Heart right ventricle (tissue), 16 donors: ENCODE data around the gene DCST2. TPM values are rescaled to one million over a fixed set of nuclear protein-coding genes. Genes with fewer than 3 reads are reported as not detected.
A peak's percentile ranks its signal among the peaks of the same experiment; 100 is the strongest.

Experiments used
- ATAC-seq, 8 donors: fragments of 200-7000 bp; cut with Tn5 transposase; one replicate each; pipeline ENCODE4 v1.9.1; 2020; ENCODE audit warnings: mild to moderate bottlenecking in 8 of 8, moderate library complexity in 8 of 8, moderate number of reproducible peaks in 1 of 8
- DNase-seq, 2 donors: peaks; one replicate each; pipeline ENCODE4 v3.0.0-alpha.2; 2020
- H3K27ac ChIP-seq, 10 donors: fragments of 200-600 bp; sonication (generic) in 2 of 10; one replicate each; pipeline versions ENCODE4 v1.5.0 to v1.8.0; 2020 to 2022; ENCODE audit warnings: mild to moderate bottlenecking in 3 of 10
- H3K27me3 ChIP-seq, 7 donors: fragments of 200-600 bp; one replicate each; pipeline ENCODE4 v1.8.0; 2021 to 2022; ENCODE audit warnings: mild to moderate bottlenecking in 2 of 7
- H3K36me3 ChIP-seq, 9 donors: fragments of 200-600 bp; sonication (generic) in 1 of 9; one replicate each; pipeline versions ENCODE4 v1.5.0 to v1.8.0; 2020 to 2022; ENCODE audit warnings: mild to moderate bottlenecking in 2 of 9
- H3K4me1 ChIP-seq, 9 donors: fragments of 200-600 bp; sonication (generic) in 1 of 9; one replicate each; pipeline versions ENCODE4 v1.5.0 to v1.8.0; 2020 to 2022; ENCODE audit warnings: mild to moderate bottlenecking in 4 of 9
- H3K4me3 ChIP-seq, 10 donors: fragments of 200-600 bp; sonication (generic) in 2 of 10; one replicate each; pipeline versions ENCODE4 v1.5.0 to v1.8.0; 2020 to 2022; ENCODE audit warnings: mild to moderate bottlenecking in 7 of 10, moderate library complexity in 2 of 10
- H3K9me3 ChIP-seq, 11 donors: fragments of 200-600 bp in 10 of 11; sonication (generic) in 2 of 11; one replicate each; pipeline versions ENCODE4 v1.5.0 to v1.8.0; 2013 to 2022; ENCODE audit warnings: mild to moderate bottlenecking in 2 of 11, control low read depth in 1 of 11, moderate library complexity in 1 of 11
- WGBS, 2 donors: extraction: QIAGEN DNeasy Blood & Tissue Kit; methylation state at CpG; one replicate each; pipeline ENCODE4 v1.1.7; 2013; ENCODE audit warnings: inconsistent platforms in 1 of 2; 5-methylcytosine and 5-hydroxymethylcytosine counted together
- intact Hi-C, 10 donors: fragments of 100-400 bp; cut with DNase I; formaldehyde crosslinking; loops; one replicate each; pipeline versions ENCODE4 v1.11.1 to v1.14.2; 2022
- polyA plus RNA-seq, 2 donors: library from polyadenylated mRNA; stranded (reverse); fragments of 200-250 nt; gene quantifications; one replicate each; pipeline ENCODE4 v1.2.3, GENCODE V29; 2013
- total RNA-seq, 10 donors: library from RNA; stranded (reverse); fragmentation: NEBNext Ultra II Directional in 3 of 10; extraction: Animal tissue kit (Norgen Biotek cat#: 25700) in 3 of 10; gene quantifications; one replicate each; pipeline versions ENCODE4 v1.2.1 to v1.2.4, GENCODE V29; 2021 to 2023
- TF ChIP-seq, protein P1 (sequence below), 9 donors: fragments of 200-600 bp; sonication (generic) in 2 of 9; IDR thresholded peaks; one replicate each; pipeline versions ENCODE4 v1.5.0 to v1.8.0; 2021 to 2022; ENCODE audit warnings: antibody characterized with exemption in 9 of 9, mild to moderate bottlenecking in 5 of 9, moderate library complexity in 1 of 9
- donor health status: Arrhythmogenic right ventricular cardiomyopathy.
- donor health status: ischemic (EF 13 %, LVEDD 7.1; RV severe dilation, severe dysfunction).
- donor health status: healthy with polysubstance abuse.
- donor health status: DM: no; HTN: yes; CAD: no.
- donor health status: DM: no; HTN: no; CAD: no.
- donor health status: ischemic (EF 25% LVEDD 6.9; RV normal size, moderate dysfunction).
- donor health status: ischemic (EF 25% LVEDD 5.7; RV mildly dilated, moderate dysfunction).
- donor health status: healthy.
- donor health status: DM: yes; HTN: yes; CAD: no.
- donor health status: Ischemic cardiomyopathy.
- donor health status: ischemic (EF 35%, LVEDD 5.7; RV mildly dilated, moderate dysfunction).
- donor health status: nonischemic (EF 11% LVEDD 7.7; RV severe dilation, severe dysfunction).
- donor health status: DM: yes; HTN: yes; CAD: no.
- donor health status: PGD.
- donor health status: ischemic (EF 29% LVEDD 5.4; RV normal size, mild dysfunction).
- donor health status: nonischemic (EF 23%, LVEDD 6.1; RV moderate dilation, normal function).

Gene DCST2
- total and polyA plus RNA-seq, 12 donors = 0.15 to 1.8 (median 0.32) TPM; not detected in 1

DNA sequence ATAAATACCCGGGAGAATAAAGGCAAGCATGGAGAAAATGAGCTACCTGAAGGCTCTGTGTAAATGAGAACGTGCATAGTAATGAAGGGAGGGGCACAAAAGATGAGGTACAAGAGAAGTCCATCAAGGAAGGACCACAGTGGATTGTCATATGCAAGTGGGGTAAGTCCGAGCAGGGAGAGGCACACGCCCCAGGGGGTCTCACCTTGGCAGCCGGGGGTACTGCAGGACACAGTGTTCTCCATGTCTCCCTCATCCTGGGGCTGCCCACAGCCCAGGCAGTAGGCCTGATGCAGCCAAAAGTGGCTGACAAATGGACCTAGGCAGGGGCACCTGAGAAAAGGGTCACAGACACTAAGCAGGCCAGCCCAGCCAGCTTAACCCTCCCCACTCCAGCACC is 10.0 kb downstream of the DCST2 start:
- H3K36me3 ChIP-seq = no peaks in the 10 kb centered on the region
- no peak for ATAC-seq
- peaks cover 0 to 16% (median 0%) of the 10 kb centered on the region in 9 donors for H3K4me1 ChIP-seq
- no peak overlapping the region for H3K4me3 ChIP-seq
- no peak for DNase-seq
- 81 to 89% methylated on average over 5 of the region's 5 CpGs for WGBS, 2 donors
- no peaks in the 10 kb centered on the region for H3K9me3 ChIP-seq
- TF ChIP-seq, protein P1, sequence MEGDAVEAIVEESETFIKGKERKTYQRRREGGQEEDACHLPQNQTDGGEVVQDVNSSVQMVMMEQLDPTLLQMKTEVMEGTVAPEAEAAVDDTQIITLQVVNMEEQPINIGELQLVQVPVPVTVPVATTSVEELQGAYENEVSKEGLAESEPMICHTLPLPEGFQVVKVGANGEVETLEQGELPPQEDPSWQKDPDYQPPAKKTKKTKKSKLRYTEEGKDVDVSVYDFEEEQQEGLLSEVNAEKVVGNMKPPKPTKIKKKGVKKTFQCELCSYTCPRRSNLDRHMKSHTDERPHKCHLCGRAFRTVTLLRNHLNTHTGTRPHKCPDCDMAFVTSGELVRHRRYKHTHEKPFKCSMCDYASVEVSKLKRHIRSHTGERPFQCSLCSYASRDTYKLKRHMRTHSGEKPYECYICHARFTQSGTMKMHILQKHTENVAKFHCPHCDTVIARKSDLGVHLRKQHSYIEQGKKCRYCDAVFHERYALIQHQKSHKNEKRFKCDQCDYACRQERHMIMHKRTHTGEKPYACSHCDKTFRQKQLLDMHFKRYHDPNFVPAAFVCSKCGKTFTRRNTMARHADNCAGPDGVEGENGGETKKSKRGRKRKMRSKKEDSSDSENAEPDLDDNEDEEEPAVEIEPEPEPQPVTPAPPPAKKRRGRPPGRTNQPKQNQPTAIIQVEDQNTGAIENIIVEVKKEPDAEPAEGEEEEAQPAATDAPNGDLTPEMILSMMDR (IDR thresholded peaks at IDR 0.05) = no peak
- H3K27ac ChIP-seq = no peak overlapping the region
- no peaks in the 10 kb centered on the region for H3K27me3 ChIP-seq
- intact Hi-C loops = no loop called here

DNA sequence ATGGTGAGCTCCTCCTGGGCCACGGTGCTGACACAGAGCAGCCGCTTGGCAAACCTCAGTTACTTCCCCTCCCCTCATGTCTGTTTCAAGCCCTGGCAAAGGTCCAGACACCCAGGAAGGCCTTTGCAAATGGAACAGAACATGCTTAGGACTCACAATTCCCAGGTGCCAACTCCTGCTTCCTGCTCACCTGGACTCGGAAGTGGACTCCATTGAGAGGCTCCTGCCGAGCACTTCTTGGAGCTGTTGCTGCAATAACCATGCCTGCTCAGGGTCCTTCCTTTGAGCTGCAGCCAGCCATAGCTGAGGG is 10.7 kb downstream of the DCST2 start:
- DNase-seq = no peak
- Histone ChIP-seq H3K36me3 (no peaks in the 10 kb centered on the region), H3K4me1 (peaks cover 3 to 23% (median 4%) of the 10 kb centered on the region in 9 donors), H3K9me3 (no peaks in the 10 kb centered on the region), H3K27me3 (no peaks in the 10 kb centered on the region), H3K27ac (no peak overlapping the region), H3K4me3 (no peak overlapping the region)
- intact Hi-C loops = no loop called here
- peak in 6 of 8 donors; percentile 24 to 48 (median 40) for ATAC-seq
- WGBS, 2 donors = 53 to 64% methylated on average over 4 of the region's 4 CpGs
- TF ChIP-seq, protein P1 (IDR thresholded peaks at IDR 0.05) = no peak

DNA sequence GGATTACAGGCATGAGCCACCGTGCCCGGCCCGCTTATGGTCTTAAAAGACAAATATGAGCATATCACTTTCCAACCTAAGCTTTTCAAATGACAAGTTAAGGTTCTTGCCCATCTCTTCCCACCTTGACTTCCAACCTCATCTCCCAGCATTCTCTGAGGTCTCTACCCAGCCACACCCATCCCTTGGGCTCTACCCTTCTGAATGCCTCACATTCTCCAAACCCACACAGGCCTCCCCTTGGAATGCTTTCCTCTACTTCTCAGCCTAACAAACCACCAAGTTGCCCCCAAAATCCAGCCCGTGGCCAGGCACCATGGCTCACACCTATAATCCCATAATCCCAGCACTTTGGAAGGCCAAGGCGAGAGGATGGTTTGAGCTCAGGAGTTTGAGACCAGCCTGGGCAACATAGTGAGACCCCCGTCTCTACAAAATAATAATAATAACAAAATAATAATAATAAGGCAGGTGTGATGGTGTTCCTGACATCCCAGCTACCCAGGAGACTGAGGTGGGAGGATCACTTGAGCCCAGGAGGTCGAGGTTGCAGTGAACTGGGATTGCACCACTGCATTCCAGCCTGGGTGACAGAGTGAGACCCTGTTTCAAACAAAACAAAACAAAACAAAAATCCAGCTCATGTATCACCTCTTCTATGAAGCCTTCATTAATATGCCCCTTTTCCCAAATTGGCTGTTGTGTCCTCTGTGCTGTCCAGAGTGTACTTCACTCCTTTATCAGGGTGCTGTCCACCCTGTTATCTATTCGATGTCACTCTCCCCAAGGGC is 11.2 kb downstream of the DCST2 start:
- no peak for DNase-seq
- H3K36me3 ChIP-seq = no peaks in the 10 kb centered on the region

DNA sequence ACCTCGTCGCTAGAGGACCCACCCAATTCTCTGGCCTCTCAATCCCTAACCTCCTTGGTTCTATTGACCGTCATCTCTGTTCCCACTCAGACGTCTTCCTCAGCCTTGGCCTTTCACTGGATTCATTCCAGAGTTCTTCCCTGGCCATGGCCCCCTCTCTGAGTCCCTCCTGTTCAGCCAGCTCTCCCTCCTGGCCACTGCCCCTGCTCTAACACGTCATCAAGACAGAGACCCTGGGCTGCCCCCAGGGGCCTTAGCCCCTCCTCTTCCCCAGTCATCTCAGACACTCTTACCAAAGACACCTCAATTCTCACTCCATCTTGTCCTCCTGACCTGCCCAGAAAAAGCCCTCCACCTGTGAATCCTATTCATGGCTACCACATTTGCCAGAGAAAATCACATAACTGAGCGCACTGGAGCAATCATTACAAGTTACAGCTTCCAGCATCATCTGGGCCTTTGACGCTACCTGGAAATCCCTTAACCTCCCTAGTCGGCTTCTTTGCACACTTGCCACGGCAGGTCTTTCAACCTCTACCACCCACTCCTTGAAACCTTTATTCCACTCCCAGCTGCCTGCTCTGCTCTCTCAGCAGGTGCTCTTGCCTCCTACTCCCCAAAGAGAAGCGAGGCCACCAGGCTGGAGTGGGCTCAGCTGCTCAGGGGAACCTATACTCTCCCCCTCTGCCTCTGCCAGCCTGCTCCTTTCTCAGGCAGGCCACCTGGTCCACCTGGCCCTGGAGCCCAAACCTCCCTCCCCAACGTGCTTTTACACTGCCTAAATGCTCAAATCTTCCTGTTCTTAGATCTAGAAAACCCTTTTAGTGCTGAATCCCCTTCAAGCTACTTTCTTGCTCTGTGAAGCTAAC is 14.0 kb downstream of the DCST2 start:
- TF ChIP-seq, protein P1 (IDR thresholded peaks at IDR 0.05) = no peak
- Histone ChIP-seq H3K36me3 (peaks cover 0 to 23% (median 8%) of the 10 kb centered on the region in 9 donors), H3K9me3 (no peaks in the 10 kb centered on the region), H3K27me3 (no peaks in the 10 kb centered on the region), H3K27ac (no peak overlapping the region), H3K4me1 (peaks cover 9 to 43% (median 15%) of the 10 kb centered on the region in 9 donors), H3K4me3 (no peak overlapping the region)
- DNase-seq = no peak
- 82 to 84% methylated on average over 11 of the region's 11 CpGs for WGBS, 2 donors
- intact Hi-C loops = loop anchor here in 6 of 10 donors (5.0 to 10.0 kb wide), 6 partner anchors 33 to 65 kb away; partner anchors contain the start of genes PBXIP1 (in 2 of the 6), ADAM15 (in 1 of the 6), CKS1B (in 1 of the 6) and PYGO2 (in 1 of the 6)
- no peak for ATAC-seq

More for the DNA sequence above, 11.2 kb downstream of the DCST2 start:
- H3K4me1 ChIP-seq = peaks cover 6 to 28% (median 9%) of the 10 kb centered on the region in 9 donors
- H3K4me3 ChIP-seq = no peak overlapping the region
- no peaks in the 10 kb centered on the region for H3K27me3 ChIP-seq
- no peak overlapping the region for H3K27ac ChIP-seq
- no peak for ATAC-seq
- intact Hi-C loops = no loop called here
- TF ChIP-seq, protein P1 (IDR thresholded peaks at IDR 0.05) = no peak
- H3K9me3 ChIP-seq = no peaks in the 10 kb centered on the region
- 73 to 78% methylated on average over 8 of the region's 8 CpGs for WGBS, 2 donors
